Midbrain (tissue), 1 donor: ENCODE results near the gene CNGB1.
"Not testable (repeated sequence)": the region's sequence is repeated elsewhere in the genome, so short reads cannot be mapped to it uniquely, and the experiment has no call there.

Experiments
- DNase-seq: peaks from one replicate; lab custom pipeline; 2025; lab: John Stamatoyannopoulos, UW

CNGB1 gene

GRCh38 chr16:57997176-57997527 lies 26.2 kb upstream of the CNGB1 start:
- no peak for DNase-seq

DNA sequence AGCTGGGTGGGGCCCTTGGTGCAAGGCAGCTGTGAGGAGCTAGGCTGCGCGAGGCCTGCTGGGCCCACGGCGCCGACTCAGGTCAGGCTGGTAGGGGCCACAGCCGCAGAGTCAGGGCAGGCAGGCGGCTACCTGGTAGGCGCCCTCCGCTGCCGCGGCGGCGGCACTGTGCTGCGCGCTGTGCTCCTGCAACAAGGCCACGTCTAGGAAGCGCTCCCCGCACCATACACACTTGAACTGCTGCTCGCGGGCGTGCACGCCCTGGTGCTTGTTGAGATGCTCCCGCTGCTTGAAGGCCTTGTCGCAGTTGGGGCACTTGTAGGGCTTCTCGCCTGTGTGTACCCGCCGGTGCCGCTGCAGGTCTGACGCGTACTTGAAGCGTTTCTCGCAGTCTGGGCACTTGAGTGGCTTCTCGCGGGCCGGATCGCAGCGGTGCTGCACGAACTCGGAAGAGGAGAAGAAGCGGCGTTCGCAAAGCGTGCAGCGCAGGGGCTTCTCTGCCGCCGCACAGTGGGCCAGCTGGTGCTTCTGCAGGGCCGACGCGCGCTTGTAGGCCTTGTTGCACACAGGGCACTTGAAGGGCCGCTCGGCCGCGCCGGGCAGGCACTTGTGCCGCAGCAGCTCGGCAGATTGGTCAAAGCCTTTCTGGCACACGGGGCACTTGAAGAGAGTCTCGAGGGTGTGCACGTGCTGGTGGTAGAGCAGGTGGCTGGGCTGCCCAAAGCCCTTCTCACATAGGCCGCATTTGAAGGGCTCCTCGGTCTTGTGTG lies 25.7 kb upstream of the CNGB1 start:
- no peak for DNase-seq

DNA sequence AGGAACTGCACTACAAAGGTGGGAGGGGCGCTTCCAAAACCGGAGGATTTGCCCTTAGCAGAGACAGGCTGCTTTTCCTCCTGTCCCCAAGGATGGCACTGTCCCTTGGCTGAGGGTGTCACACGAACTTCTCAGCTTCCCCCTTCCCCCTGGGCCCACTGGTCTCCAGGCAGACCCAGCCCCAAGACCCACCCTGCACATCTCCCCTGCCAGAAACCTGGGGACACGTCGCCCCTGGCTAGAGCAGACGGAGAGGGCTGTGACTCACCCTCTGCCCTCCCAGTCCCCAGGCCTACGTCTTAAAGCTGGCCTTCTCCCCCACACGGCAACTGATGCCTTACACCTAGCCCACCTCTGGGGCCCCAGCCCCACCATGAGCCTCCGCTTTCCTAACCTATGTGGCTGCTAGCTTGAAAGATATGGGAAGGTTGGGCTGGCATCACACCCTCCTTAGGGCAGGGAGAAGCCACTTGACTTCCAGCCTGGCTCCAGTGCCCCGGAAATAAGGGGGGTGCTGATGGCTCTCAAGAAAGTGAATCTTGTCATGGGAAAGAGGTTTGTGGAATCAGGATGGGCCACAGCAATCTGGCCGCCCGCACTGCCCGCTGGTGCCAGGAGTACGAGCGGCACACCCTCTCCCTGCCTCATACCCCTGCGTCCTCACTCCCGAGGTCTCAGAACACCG lies 24.9 kb upstream of the CNGB1 start:
- no peak for DNase-seq

DNA sequence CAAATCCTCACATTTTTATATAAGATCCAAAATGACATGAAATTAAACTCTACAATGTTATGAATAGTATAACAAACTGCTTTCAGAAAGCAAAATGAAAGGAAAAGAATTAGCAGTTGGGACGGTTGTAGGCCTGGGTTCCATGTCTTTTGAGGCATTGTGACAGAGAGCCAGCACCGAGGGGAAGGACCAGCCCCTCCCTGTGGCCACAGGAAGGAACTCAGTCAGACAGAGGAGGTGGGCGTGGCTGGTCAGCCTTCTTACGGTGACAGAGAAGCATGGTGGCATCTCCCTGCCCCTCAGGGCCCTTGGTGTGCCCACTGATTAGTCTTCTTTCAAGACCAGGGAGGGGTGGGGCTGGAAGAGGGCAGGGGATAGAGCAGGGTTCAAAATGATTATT lies 23.9 kb upstream of the CNGB1 start:
- DNase-seq, result no peak

- no peak for DNase-seq
These were observed 23.4 kb upstream of the CNGB1 start for GRCh38 chr16:57994361-57994760.

GRCh38 chr16:57993897-57994296 lies 23.0 kb upstream of the CNGB1 start:
- no peak for DNase-seq

GRCh38 chr16:57993438-57993837 lies 22.5 kb upstream of the CNGB1 start:
- DNase-seq, result no peak

GRCh38 chr16:57992084-57992483 lies 21.2 kb upstream of the CNGB1 start:
- no peak for DNase-seq

- no peak for DNase-seq
These were observed 20.7 kb upstream of the CNGB1 start for GRCh38 chr16:57991551-57992059.

DNA sequence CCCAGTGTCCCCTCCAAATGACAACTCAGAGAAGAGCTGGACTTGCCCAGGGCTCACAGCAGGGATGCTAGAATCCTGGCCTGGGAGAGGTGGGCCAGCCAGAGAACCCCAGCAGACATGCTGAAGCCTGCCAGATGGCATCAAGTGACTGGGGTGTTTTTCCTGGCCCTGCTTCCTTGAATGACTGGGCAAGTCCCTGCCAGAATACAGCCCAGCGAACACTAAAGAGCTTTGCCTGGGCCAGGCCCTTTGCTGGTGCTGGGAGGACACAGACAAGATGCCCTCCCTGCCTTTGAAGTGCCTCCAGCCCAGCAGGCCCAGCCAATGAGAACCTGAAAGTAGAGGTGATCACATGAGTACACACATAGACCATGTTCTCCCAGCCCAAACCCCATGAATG lies 18.0 kb upstream of the CNGB1 start:
- DNase-seq, result peak; percentile 24

- no peak for DNase-seq
These were observed 16.7 kb upstream of the CNGB1 start for GRCh38 chr16:57987441-57988177.

GRCh38 chr16:57986196-57986595 lies 15.3 kb upstream of the CNGB1 start:
- DNase-seq, result no peak

DNA sequence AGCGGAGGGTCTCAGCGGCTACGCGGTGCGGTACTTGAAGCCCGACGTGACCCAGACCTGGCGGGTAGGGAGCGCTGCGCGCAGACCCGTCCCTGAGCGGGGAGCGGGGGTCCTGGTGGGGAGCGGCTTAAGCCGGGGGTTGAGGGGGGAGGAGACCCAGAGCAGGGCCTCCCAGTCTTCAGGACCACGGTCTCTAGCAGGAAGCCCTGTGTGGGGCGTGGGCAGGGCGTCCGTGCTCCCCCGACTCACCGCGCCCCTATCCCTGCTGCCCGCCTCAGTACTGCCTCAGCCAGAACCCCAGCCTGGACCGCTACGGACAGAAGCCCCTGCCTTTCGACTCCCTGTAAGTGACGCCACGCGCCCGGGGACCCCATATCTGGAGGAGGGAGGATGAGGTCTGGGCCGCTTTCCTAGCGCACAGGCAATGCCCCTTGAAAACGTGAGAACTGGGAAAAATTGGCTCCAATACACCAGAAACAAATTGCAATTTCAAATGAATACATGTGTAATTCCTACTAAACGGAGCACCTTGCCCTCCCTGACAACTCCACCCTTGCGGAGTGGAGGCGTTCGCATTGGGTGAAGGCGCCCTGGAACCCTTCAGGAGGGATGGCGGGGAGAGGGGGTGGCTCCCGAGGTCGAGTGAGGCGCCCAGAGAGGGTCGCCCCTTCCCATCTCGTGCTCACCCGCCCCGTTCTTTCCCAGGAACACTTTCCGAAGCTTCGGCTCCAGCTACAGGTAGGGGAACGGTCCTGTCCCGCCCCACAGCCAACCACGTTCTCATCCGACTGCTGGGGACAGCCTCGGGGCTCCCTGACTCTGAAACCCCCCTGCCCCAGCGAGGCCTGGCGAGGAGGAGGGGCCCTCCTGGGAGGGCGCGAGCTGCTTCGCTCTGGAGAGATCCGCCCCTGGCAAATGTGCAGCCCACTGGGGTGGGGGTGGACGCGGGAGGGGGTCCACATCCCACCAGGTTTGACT lies 14.6 kb upstream of the CNGB1 start:
- no peak for DNase-seq

DNA sequence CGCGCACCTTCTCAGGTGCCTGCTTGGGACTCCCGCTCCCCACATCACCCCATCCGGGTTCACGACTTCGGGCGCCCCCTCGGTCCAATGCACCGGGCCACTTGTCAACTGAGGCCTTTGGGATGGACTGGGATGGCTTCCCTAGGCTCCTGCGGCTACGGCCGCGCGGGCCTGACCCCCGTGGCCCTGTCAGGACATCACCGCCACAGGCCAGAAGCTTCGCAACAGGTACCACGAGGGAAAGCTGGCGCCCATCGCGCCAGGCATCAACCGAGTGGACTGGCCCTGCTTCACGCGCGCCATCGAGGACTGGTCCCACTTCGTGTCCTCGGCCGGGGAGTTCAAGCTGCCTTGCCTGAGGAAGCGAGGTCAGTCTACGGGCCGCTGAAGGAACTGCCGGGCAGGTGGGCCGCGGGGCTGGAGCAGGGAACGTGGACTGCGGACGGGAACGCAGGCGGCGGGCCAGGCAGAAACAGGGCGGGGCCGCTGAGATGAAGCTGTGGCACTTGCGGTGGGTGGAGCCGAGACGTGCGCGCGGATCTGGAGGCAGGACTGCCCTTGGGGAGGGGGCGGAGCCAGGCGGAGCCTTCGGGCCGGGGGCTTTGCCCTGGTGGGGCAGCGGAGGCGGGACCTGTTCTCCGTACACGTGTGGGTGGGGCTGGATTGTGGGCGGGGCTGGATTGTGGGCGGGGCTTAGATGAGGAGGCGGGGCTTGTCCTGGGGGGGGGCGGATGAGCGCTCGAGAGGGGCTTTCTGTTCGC lies 13.7 kb upstream of the CNGB1 start:
- DNase-seq, result no peak

DNA sequence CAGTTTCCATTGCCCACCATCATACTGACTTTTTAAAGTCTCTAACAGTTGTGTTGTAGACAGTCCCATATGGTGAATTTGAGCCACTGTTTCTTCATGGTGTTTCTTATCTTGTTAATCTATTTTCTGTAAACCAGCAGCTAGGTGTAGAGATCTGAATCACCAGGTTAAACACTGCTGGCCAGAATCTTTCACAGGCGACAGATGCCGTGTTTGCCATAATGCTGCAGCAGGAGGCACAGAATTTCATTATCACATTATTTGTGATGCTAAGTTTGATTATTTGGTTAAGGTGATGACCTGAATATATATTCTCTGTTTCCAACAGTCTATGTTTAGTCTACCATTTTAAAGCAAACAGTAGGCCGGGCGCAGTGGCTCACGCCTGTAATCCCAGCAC lies 11.5 kb upstream of the CNGB1 start:
- no peak for DNase-seq

- DNase-seq, result no peak
These were observed 10.7 kb upstream of the CNGB1 start for GRCh38 chr16:57981636-57982035.

GRCh38 chr16:57979006-57979585 lies 8.2 kb upstream of the CNGB1 start:
- no peak for DNase-seq

GRCh38 chr16:57978070-57978465 lies 7.1 kb upstream of the CNGB1 start:
- not testable (repeated sequence) for DNase-seq

- DNase-seq, result no peak
These were observed 6.6 kb upstream of the CNGB1 start for GRCh38 chr16:57977418-57978069.

- peak; percentile 70 for DNase-seq
These were observed 5.4 kb upstream of the CNGB1 start for GRCh38 chr16:57976331-57976796.
